ENCODE data around the gene ATP4A.

ATP4A gene

DNA sequence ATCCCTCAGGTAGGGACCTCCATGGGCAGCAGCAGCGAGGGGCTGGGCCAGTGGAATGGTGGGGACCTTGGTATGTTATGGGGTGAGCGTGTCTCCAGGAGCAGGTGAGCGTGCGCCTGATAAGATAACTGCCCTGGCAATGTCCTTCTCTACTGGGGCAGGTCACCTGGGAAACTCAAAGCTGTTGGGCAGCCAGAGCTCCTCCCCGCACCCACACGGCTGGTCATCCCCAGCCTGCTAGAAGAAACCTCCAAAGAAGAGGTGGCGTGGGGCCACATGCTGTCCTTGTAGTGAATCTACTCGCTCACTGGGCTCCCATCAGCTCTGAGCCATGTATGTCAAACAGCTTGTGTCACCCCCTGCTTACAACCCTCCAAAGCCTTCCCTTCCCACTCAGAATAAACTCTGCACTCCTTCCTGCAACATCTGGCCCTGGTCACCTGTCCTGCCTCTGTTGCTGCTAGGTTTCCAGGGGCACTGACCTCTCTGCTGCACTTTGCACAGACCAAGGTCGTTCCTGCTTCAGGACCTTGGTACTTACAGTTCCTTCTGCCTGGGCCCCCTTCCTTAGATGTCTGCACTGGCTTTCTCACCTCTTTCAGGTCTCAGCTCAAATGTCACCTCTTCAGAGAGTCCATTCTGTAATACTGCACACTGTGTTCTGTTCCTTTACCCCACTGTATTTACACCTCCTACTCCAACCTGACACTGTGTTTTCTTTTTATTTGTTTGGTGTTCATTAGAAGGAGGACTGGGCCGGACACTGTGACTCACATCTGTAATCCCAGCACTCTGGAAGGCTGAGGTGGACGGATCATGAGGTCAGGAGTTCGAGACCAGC lies 1.8 kb upstream of the ATP4A start:
- no peak for DNase-seq (ENCODE audit: low read depth in 2 of 2)

DNA sequence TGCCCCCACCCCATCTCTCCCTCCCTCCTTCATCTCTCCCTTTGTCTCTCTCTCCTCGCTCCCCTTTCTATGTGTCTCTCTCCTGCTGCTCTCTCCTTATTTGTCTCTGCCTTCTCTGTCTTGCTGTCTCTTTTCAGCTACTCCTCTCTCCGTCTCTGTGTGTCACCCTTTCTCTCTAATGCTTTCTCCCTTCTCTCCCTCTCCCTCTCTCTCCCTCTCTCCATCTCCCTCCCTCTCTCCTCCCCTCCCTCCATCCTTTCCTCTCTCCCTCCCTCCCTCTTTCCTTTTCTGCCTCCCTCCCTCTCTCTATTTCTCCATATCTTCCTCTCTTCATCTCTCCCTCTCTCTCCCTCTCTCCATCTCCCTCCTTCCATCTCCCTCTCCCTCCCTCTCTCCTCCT lies 682 bp downstream of the ATP4A start:
- no peak for DNase-seq (ENCODE audit: low read depth in 2 of 2)

DNA sequence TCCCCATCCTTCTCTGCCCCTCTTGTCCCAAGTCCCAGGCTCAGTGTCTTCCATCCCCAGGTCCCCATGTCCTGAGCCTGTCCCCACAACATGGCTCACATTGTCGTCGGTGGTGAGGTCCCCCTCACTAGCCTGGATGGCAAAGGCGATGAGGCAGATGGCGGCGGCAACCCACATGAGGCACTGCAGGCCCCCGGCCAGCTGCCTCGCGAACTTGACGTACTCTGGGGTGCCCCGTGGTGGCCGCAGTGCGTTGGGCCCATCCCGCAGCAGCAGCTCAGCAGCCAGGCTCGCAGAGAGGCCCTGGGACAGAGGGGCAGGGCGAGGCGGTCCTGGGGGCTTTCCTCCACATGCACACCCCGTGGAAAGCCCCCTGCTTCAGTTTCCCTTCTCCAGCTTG lies 1.1 kb downstream of the ATP4A start:
- no peak for DNase-seq (ENCODE audit: low read depth in 2 of 2)

DNA sequence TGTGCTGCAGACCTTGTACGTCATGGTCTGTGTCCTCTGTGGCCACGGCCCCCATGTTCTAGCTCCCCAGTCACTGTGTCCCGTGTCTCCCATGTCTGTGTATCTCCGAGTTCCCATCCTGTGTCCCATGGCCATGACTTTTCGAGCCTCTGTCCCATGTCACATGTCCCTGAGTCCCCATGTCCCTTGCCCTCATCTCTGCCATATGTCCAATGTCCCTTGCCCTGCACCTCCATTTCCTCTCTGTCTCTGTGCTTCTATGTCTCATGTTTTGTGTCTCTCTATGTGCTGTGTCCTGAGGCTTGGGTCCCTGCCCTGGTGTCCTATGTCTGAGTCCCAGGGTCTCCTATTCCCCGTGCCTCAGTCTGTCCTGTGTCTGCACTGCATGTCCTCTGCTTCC lies 2.0 kb downstream of the ATP4A start:
- DNase-seq (ENCODE audit: low read depth in 2 of 2): no peak

DNA sequence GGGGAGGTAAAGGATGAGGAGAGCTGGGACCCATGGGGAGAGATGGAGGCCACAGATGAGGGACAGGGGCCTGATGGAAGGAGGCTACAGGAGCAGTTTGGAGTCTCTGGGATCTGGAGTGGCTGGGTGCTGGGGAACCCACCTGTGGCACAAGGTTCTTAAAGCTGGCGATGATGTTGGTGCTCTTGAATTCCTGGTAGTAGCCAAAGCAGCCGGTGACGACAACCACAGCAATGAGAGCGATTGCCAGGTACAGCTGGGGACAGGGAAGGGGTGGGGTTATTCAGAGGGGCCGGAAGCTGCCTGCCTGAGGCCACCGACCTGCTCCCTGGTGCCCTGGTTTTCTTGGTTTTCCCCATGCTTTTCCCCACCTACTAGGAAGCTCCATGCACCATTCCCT lies 2.8 kb downstream of the ATP4A start:
- no peak for DNase-seq (ENCODE audit: low read depth in 2 of 2)

DNA sequence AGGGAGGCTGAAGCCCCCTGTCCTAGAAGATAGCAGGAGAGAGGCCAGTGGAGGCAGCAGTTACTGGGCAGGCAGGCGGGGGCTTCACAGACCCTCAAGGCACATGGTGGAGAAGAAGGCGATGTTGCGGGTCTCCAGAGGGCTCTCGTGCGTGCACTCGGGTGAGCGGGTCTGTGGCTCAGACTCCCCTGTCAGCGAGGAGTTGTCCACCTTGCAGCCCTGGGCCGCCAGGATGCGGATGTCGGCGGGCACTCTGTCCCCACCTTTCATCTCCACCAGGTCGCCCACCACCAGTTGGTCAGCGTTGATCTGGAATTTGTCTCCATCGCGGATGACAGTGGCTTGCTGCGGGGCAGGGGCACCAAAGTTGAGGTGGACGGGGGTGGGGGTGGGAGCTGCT lies 3.2 kb downstream of the ATP4A start:
- DNase-seq (ENCODE audit: low read depth in 2 of 2): no peak

DNA sequence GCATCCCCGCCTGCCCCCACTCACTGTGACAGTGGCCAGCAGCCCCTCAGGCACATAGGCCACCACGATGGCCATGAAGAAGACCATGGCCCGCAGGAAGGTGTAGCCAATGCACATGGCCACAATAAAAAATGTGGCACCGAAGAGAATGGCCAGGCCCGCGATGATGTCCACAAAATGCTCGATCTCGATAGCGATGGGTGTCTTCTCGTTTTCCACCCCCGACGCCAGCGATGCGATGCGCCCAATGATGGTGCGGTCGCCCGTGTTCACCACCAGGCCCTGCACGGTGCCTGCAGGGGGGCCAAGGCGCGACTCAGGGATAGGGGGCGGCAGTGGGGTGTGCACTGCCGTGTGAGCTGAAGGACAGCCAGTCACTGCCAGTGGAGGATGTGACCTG lies 3.7 kb downstream of the ATP4A start:
- no peak for DNase-seq (ENCODE audit: low read depth in 2 of 2)

DNA sequence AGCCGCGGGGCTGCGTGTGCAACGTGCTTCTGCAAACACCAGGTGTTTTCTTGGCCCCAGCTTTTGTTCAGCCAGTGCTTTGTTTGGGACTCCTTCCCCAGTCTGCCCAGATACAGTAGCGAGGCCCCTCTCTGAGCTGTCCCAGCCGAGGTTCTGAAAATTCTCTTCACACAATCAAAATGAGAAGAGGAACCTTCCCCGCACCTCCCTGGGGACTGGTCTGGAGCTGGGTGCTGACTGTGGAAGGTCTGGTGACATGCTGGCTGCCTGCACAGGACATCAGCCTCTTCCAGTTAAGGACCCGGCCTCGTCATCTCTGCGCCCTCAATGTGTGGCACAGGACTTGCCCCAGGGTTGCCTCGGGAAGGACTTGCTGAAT lies 4.2 kb downstream of the ATP4A start:
- DNase-seq (ENCODE audit: low read depth in 2 of 2): no peak

DNA sequence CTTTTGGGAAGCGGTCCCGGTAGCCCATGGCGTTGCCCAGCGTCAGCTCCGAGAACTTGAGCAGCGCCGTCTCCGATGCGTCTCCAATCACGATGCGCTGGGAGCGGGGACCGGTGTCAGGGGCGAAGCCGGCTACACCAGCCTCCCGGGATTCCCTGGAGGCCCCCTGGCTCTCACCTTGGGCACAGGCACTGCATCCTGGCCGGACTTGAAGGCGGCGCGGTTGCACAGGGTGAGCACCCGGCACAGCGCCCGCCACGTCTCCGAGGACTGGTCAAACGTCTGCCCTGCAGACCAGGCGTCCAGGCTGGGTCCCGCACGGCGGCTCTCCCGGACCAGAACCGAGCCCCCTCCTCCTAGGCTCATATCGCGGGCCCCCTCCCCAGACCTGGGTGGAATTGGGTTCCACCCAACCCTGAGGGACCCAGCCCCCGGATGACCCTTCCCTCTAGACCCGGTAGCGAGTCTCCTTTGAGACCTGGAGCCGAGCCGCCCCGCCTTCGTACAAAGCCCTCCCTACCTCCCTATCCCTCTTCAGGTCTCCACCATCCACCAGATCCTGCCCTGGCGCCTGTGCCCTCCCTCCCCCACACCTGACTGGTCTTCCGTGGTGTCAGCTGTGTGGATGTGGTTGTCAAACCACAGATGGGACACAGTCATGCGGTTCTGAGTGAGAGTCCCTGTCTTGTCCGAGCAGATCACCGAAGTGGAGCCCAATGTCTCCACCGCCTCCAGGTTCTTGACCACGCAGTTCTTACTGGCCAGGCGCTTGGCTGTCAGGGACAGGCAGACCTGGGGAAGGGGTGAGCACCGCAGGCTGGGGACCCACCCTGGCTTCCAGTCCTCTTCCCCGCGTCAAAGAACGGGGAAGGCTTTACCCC lies 4.8 kb downstream of the ATP4A start:
- no peak for DNase-seq (ENCODE audit: low read depth in 2 of 2)

DNA sequence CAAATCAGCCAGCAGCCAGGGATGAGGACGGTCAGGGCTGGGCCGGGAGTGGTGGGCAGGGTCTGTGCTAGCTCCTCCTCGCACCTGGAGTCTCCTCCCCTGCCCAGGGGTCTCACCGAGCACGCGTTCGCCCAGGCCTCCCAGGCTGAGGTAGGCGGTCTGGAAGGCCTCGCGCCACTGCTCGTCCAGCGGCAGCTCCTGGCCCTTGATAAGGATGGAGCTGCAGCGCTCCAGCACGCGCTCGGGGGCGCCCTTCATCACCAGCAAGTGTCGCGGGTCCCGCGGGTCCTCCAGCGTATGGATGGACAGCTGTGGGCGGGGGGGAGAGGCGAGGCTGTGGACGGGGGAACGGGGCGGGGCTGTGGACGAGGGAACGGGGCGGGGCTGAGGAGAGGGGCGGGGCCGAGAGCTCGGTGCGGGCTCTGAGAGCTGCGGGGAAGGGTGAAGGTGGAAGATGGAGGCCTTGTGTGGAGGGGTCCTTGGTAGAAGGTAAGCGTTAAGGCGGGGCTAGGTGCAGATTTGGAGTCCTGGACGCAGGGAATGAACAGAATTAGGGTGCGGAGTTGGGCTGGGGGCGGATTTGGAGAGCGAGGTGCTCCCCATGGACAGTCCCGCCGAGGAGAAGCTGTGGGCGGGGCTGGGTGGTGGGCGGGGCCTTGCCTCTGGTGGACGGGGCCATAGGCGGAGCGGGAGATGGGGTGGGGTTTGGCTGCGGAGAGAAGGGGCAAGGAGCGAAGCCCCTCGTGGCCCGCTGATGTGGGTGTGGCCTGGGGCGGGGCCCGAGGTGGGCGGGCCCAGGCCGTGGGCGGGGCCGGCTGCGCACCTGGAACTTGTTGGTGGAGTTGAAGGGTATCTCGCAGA lies 5.7 kb downstream of the ATP4A start:
- DNase-seq (ENCODE audit: low read depth in 2 of 2): peak in 1 of 2 experiments; percentile 16

DNA sequence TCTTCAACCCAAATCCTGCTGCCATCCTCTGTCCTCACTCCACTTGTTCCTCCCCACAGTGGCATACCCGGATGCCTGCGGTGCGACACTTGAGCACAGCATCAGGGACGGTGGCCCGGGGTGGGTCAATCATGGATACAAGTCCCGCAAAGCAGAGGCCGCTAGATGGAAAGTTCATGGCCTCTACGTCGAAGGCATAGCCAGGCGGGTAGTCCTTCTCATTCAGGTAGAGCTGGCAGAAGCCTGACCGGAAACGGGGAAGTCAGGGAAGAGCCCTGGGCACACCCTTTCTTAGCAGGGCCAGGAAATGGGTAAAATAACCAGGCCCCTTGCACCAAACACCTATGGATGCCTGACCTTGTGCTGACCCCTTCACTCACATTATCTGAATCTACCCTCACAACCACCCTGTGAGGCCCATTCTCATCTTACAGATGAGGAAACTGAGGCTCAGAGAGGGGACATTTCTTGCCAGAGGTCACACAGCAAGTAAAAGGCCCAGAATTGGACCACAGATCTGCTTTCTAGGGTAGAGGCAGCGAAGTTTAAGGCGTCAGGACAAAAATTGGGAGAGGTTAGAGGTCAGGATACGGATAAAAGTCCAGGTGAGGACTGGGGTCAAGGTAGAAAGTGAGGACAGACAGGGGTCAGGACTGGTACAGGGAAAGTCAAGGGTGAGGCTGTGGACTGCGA lies 6.5 kb downstream of the ATP4A start:
- DNase-seq (ENCODE audit: low read depth in 2 of 2): no peak

DNA sequence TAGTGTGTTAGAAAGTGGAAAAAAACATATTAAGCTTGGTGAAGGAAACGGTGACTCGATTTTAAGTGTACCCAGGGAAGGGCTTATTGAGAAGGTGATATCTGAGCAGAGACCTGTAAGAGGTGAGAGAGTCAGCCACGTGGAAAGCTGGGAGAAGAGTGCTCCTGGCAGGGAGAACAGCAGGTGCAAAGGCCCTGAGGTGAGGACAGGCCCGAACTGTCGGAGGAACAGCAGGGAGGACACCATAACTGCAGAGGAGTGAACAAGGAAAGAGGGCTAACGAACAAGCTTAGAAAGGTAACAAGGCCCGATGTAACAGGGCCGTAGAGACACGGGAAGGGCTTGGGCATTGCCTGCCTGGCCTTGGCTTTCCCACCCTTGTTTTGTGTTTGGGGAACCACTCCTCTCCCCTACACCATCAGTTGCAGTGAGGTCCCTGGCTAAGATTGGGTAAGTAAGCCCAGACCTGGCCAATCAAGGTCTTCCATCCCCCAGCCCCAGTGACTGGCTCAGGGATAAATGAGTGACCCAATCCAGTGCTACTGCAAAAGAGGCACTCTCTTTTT lies 7.3 kb downstream of the ATP4A start:
- no peak for DNase-seq (ENCODE audit: low read depth in 2 of 2)

DNA sequence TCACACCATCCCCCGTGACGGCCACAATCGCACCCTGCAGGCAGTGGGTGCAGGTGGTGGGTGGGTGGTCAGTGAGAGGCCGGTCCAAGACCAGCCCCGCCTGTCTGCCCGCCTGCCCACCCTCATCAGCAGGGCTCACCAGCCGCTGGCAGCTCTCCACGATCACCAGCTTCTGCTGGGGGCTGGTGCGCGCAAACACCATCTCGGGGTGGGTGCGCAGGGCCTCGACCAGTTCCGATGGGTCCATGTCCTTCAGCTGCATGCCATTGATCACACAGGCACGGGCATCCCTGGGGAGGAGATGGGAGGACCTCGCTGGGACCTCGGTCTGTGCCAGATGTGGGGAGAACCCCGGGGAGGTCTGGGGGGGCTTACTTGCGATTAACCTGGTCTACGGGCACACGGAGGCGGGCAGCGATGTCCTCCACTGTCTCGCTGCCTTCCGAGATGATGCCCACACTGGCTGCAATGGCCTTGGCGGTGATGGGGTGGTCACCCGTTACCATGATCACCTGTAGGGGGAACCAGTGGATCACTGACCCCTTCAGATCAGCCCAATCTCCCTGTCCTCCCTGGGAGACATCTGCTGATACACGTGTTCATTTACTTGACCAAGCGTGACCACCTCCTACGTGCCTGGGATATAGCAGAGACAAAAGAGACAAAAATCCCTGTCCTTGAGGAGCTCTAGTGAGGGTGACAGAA lies 8.0 kb downstream of the ATP4A start:
- no peak for DNase-seq (ENCODE audit: low read depth in 2 of 2)

DNA sequence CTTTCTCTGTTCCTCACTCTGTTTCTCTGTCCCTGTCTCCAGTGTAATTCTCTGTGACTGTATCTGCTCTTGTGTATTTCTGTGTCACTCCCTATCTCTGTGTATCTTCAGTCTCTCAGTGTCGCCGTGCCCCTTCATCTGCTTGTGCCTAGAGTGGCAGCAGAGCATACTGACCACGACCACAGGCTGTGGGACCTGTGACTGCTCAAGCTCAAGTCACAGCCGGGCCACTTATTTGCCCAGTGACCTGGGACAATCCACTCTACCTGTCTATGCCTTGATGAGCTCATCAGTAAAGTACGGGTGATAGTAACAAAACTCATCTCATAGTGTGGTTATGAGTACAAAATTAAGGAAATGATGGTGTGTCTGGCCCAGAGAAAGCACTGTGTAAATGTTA lies 9.4 kb downstream of the ATP4A start:
- no peak for DNase-seq (ENCODE audit: low read depth in 2 of 2)

DNA sequence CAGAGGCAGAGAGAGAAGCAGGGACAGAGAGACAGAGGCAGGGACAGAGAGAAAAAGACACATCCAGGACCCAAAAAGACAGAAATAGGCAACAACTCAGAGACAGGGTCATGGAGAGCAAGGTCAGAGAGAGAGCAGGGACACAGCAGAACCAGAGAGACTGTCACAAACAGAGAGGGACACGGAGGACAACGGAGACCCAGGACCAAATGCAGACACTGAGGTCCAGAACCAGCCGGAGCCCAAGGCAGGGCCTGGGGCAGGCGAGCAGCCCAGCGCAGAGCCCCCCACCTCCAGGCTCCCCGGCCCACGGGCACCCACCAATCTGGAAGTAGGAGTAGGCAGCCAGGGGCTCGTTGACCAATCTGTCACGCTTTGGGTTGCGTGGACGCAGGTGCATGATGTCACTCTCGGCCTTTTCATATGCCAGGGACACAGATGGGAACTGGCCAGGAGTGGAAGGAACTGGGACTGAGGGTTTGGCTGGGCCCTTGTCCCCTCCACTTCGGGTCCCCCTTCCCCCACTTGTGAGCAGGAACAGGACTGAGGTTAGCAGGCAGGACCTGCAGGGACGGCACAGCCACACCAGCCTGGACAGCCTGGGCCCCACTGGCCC lies 10.0 kb downstream of the ATP4A start:
- DNase-seq (ENCODE audit: low read depth in 2 of 2): no peak

DNA sequence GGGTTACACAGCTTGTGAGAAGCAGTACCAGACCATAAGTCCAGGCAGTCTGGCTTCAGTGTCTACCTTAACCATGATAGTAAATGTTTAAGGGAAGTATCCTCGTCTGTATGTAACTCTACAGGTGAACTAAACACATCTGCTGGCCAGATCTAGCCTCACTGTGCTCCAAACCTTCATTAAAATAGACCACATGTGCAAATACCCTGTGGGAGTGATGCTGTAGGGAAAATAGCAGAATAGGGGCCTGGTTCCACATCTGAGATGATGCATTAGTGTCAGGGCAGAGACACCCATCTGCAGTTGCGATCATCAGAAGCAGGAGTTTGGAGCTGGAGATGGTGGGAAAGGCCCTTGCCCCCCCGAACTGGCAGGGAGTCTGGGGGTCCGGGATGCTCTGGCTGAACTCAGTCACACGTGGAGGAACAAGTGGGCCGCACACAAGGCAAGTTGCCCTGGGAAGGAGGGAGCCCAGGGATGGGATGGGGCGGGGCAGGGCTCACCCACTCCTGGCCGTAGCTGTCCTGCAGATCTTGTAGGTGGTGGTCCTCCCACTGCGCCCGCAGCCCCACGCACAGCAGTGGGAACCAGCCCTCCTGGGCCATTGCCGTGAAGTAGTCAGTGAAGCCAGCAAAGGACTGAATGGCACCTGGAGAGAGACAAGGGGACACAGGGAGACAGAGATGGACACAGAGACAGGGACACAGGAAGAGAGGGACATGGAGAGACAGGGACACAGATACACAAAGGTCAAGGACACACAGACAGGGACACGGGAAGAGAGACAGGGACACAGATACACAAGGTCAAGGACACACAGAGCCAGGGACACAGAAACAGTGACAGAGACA lies 10.7 kb downstream of the ATP4A start:
- DNase-seq (ENCODE audit: low read depth in 2 of 2): no peak

DNA sequence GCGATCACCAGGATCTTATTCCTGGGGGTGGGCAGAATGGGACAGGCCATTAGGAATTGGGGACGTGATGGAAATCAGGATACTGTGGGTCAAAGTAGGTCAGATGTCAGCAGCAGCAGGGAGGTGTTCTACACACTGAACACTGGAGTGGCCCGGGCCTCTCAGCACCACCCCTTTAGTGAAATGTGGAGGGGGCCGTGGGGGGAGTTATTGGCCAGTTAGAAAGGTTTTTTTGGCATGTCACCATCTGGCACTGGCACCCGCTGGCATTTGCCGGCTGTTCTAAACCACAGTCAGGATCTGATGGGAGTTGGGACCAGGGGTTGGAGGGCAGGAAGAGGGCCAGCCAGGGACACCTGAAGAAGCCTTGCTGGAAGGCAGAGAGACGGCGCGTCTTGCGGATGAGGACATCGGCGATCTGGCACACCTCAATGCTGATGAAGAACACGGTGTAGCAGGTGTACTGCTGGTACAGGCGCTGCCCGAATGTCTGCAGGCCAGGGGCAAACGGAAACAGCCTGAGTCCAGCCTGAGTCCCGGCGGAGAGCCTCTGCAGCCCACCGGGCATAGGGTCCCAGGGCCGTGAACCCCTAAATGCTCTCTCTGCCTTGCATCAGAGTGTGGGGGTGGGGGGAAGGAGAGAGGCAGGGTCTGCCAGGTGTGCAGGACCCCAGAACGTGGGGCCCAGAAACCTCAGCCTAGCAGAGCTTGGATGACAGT lies 12.2 kb downstream of the ATP4A start:
- DNase-seq (ENCODE audit: low read depth in 2 of 2): no peak

DNA sequence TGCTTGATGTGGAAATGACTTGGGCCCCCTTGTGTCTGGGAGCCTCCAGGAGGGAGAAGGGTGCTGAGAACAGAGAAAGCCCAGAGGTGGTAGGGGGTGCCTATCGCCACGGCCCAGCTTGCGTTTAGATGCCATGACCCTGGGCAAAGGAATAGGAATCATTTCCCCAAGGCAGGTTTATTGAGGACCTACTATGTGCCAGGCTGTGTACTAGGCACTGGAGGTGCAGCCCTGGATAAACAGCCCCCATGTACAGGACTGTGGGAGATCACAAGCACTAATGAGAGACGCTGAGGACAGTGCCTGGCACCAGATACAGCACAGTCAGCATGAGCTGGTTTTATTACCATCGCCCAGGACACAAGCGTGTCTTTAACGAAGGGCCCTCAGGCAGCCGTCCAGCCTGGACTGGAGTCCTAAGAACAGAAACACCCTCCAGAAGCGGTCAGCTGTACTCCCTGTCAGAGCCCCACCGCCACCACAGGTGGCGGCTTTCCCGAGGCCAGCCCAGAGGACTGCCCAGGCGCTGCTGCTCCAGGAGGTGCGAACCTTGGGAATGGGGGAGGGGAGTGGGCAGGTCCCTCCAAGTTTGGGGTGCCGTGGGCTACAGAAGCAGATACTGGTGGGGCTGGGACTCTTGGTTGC lies 13.5 kb downstream of the ATP4A start:
- DNase-seq (ENCODE audit: low read depth in 2 of 2): no peak
